HCT116 (cell line): ENCODE results near the gene TOLLIP.

Experiments
- EZH2 ChIP-seq: fragments of 200-600 bp; sonication (generic); IDR thresholded peaks from 2 replicates; pipeline ENCODE4 v1.6.1; 2017; ENCODE audit warnings: antibody characterized with exemption, mixed run types
- SP1 ChIP-seq: IDR thresholded peaks from 2 replicates; pipeline ENCODE4 v1.6.1; 2012; ENCODE audit warnings: low read depth
- YY1 ChIP-seq: IDR thresholded peaks from 2 replicates; pipeline ENCODE4 v1.6.1; 2011; ENCODE audit warnings: low read length, low read depth, moderate library complexity, mild to moderate bottlenecking; ENCODE audit not compliant: insufficient replicate concordance; ENCODE audit errors: extremely low read depth
- TF ChIP-seq, protein P1 (sequence below), 3 experiments: fragments of 200-600 bp in 1 of 3; sonication (generic) in 1 of 3; IDR thresholded peaks in 2 of 3; conservative IDR thresholded peaks in 1 of 3; 2 replicates each; pipeline ENCODE4 v1.5.1; 2012 to 2017; ENCODE audit warnings: low read depth in 2 of 3, low read length in 2 of 3, antibody characterized with exemption in 1 of 3, borderline replicate concordance in 1 of 3, control low read depth in 1 of 3, mild to moderate bottlenecking in 1 of 3, mixed read lengths in 1 of 3, mixed run types in 1 of 3, moderate library complexity in 1 of 3; ENCODE audit not compliant: insufficient read depth in 1 of 3

DNA sequence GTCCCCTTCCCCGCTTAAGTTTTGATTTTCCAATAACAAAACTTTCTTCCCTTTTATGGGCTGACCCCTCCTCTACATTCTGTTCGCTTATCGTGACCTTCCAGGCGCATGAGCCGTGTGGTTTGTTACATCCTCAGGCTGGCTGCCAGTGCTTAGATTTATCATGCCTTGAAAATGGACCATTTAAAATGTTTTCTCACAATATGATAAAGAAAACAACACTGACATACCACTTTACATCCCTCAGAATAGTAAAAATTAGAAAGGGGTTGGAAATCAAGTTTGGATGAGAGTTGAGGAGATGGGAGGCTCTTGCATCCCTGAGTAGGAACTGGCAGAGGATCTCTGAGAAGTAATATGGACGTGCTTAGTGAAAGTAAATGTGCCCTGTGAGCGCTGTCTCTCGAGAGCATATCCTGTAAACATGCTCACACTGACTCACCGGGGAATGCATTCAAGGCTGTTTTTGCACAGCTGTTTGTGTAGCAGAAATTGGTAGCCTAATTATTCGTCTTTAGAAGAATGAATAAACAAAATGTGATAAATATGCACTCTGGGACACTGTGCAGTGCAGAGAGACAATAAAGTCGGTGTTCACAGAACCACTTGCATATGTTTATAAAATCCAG is 17.1 kb upstream of the TOLLIP start:
- TF ChIP-seq, protein P1, sequence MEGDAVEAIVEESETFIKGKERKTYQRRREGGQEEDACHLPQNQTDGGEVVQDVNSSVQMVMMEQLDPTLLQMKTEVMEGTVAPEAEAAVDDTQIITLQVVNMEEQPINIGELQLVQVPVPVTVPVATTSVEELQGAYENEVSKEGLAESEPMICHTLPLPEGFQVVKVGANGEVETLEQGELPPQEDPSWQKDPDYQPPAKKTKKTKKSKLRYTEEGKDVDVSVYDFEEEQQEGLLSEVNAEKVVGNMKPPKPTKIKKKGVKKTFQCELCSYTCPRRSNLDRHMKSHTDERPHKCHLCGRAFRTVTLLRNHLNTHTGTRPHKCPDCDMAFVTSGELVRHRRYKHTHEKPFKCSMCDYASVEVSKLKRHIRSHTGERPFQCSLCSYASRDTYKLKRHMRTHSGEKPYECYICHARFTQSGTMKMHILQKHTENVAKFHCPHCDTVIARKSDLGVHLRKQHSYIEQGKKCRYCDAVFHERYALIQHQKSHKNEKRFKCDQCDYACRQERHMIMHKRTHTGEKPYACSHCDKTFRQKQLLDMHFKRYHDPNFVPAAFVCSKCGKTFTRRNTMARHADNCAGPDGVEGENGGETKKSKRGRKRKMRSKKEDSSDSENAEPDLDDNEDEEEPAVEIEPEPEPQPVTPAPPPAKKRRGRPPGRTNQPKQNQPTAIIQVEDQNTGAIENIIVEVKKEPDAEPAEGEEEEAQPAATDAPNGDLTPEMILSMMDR (IDR thresholded peaks at IDR 0.05 in 2 of 3, conservative IDR thresholded peaks at IDR 0.05 in 1 of 3; ENCODE audit: borderline replicate concordance in 1 of 3, insufficient read depth in 1 of 3, low read depth in 2 of 3, low read length in 2 of 3): no peak
- TF ChIP-seq EZH2 (no peak), YY1 (no peak), SP1 (no peak)
